ENCODE data around the gene HYAL4.
"Not testable (repeated sequence)": the region's sequence is repeated elsewhere in the genome, so short reads cannot be mapped to it uniquely, and the experiment has no call there.

HYAL4 gene

DNA sequence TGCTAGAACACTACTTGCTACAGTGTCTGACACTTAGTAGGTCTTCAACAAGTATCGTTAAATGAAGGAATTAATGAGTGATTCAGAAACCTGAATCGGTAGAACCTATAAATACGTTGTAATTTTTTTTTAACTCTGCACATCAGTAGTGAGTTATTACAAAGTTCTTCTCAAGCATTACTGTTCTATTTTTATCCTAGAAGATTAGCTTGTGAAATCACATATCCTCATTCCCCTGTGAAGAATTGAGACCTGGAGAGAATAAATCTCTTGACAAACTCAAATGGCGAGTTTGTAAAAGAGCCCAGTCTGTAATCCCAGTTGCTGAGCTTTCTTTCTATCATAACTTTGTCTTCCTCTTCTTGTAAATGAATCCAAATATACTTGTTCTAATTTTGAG is 34.7 kb downstream of the HYAL4 start:
- H3K4me3 ChIP-seq (ENCODE audit: low read depth, low read length) = no peak overlapping the region
- no peak for DNase-seq (ENCODE audit: low read depth)
- TF ChIP-seq MYC (IDR thresholded peaks at IDR 0.05; ENCODE audit: low read depth, low read length) (no peak), POLR2A (IDR thresholded peaks at IDR 0.05; ENCODE audit: extremely low read depth, insufficient read length) (no peak)
- TF ChIP-seq, protein P1, sequence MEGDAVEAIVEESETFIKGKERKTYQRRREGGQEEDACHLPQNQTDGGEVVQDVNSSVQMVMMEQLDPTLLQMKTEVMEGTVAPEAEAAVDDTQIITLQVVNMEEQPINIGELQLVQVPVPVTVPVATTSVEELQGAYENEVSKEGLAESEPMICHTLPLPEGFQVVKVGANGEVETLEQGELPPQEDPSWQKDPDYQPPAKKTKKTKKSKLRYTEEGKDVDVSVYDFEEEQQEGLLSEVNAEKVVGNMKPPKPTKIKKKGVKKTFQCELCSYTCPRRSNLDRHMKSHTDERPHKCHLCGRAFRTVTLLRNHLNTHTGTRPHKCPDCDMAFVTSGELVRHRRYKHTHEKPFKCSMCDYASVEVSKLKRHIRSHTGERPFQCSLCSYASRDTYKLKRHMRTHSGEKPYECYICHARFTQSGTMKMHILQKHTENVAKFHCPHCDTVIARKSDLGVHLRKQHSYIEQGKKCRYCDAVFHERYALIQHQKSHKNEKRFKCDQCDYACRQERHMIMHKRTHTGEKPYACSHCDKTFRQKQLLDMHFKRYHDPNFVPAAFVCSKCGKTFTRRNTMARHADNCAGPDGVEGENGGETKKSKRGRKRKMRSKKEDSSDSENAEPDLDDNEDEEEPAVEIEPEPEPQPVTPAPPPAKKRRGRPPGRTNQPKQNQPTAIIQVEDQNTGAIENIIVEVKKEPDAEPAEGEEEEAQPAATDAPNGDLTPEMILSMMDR (IDR thresholded peaks at IDR 0.05; ENCODE audit: low read depth, low read length) = no peak
- TF ChIP-seq, protein P2, sequence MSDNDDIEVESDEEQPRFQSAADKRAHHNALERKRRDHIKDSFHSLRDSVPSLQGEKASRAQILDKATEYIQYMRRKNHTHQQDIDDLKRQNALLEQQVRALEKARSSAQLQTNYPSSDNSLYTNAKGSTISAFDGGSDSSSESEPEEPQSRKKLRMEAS (IDR thresholded peaks at IDR 0.05; ENCODE audit: low read depth, low read length) = no peak

DNA sequence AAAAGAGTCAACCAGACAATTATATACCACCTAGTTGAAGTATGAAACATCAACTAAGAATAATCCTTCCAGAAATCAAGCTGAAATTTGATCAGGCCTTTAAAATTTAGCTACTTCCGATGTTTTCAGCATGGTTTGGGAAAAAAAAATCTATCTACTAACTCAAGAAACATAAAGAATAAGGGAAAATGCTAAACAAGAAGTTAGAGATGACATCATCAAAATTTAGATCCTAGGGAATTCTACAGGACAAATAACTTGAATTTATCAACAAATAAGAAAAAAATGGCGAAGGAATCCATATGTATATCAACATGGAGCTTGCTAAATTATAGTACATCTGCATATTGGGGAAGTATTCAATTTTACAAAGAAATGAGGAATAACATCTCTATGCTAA is 36.3 kb downstream of the HYAL4 start:
- no peak overlapping the region for H3K4me3 ChIP-seq (ENCODE audit: low read depth, low read length)
- no peak for DNase-seq (ENCODE audit: low read depth)
- TF ChIP-seq MYC (IDR thresholded peaks at IDR 0.05; ENCODE audit: low read depth, low read length) (no peak), POLR2A (IDR thresholded peaks at IDR 0.05; ENCODE audit: extremely low read depth, insufficient read length) (no peak)
- TF ChIP-seq, protein P1 (IDR thresholded peaks at IDR 0.05; ENCODE audit: low read depth, low read length) = no peak
- TF ChIP-seq, protein P2 (IDR thresholded peaks at IDR 0.05; ENCODE audit: low read depth, low read length) = no peak

DNA sequence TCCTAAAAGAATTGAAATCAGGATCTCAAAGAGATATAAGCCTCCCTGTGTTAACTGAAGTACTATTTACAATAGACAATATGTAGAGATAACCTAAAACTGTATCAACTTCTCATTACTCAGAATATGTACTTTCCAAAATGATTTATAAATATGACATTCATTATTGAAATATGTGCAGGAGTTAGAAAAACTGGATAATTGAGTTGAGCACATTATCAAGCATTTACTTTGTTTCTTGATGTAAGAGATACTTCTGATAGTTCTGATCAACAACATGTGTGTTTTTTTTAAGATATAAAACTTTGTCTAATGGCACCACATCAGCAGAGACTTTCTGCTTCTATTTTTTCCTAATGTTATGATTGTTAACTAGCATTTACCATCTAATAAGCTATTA is 38.2 kb downstream of the HYAL4 start:
- no peak for DNase-seq (ENCODE audit: low read depth)
- TF ChIP-seq, protein P2 (IDR thresholded peaks at IDR 0.05; ENCODE audit: low read depth, low read length) = no peak
- TF ChIP-seq MYC (IDR thresholded peaks at IDR 0.05; ENCODE audit: low read depth, low read length) (no peak), POLR2A (IDR thresholded peaks at IDR 0.05; ENCODE audit: extremely low read depth, insufficient read length) (no peak)
- TF ChIP-seq, protein P1 (IDR thresholded peaks at IDR 0.05; ENCODE audit: low read depth, low read length) = no peak
- H3K4me3 ChIP-seq (ENCODE audit: low read depth, low read length) = no peak overlapping the region

DNA sequence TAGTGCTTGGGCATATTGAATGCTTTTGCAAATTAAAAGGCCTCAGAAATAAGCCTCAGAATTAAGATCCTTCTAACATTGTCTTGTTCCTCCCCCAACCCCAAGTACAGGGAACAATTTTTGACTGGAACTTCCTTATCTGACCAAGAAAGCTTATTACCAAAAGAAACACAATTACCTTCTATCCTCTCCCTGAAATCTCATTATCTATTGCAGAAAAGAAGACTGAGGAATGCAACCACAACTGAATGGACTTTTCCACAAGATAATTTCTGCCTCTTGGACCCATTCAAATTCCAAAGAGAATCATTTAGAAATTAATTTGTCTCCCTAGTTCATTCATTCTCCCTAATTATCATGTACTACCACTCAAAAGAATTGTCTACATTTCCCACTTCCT is 43.2 kb downstream of the HYAL4 start:
- DNase-seq (ENCODE audit: low read depth) = no peak
- H3K4me3 ChIP-seq (ENCODE audit: low read depth, low read length) = no peak overlapping the region
- TF ChIP-seq, protein P1 (IDR thresholded peaks at IDR 0.05; ENCODE audit: low read depth, low read length) = no peak
- TF ChIP-seq, protein P2 (IDR thresholded peaks at IDR 0.05; ENCODE audit: low read depth, low read length) = no peak
- TF ChIP-seq POLR2A (IDR thresholded peaks at IDR 0.05; ENCODE audit: extremely low read depth, insufficient read length) = no peak
- no peak for TF ChIP-seq MYC (IDR thresholded peaks at IDR 0.05; ENCODE audit: low read depth, low read length)

DNA sequence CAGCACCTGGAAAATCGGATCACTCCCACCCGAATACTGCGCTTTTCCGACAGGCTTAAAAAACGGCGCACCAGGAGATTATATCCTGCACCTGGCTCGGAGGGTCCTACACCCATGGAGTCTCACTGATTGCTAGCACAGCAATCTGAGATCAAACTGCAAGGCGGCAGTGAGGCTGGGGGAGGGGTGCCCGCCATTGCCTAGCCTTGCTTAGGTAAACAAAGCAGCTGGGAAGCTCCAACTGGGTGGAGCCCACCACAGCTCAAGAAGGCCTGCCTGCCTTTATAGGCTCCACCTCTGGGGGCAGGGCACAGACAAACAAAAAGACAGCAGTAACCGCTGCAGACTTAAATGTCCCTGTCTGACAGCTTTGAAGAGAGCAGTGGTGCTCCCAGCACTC is 49.8 kb downstream of the HYAL4 start:
- DNase-seq (ENCODE audit: low read depth); H3K4me3 ChIP-seq (ENCODE audit: low read depth, low read length): not testable (repeated sequence)

DNA sequence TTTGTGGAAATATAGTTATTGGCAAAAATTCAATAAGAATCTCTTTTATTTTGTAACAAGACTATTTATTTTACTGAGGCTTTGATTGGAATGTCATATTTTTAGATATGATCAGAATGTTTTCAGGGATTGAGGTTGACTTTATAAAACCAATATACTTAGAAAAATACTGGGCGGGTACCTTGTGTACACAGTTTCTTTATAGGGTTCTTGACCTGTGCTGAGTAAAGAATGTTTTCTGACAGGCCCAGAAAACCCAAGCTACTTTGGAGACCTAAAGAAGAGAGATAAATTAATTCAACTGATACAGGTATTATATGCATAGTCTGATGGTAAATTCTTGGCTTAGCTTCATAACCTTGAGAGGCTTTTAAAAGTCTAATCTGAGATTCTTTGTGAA is 56.1 kb downstream of the HYAL4 start:
- no peak for DNase-seq (ENCODE audit: low read depth)
- TF ChIP-seq, protein P2 (IDR thresholded peaks at IDR 0.05; ENCODE audit: low read depth, low read length) = no peak
- TF ChIP-seq, protein P1 (IDR thresholded peaks at IDR 0.05; ENCODE audit: low read depth, low read length) = no peak
- no peak for TF ChIP-seq POLR2A (IDR thresholded peaks at IDR 0.05; ENCODE audit: extremely low read depth, insufficient read length)
- no peak for TF ChIP-seq MYC (IDR thresholded peaks at IDR 0.05; ENCODE audit: low read depth, low read length)
- H3K4me3 ChIP-seq (ENCODE audit: low read depth, low read length) = no peak overlapping the region
